Lung (tissue), 12 donors: Measurements from ENCODE around the gene PPP1R27. TPM values are rescaled to one million over a fixed set of nuclear protein-coding genes. Genes with fewer than 3 reads are reported as not detected.

Source experiments
- ATAC-seq: fragments of 200-7000 bp; cut with Tn5 transposase; one replicate; pipeline ENCODE4 v1.9.1; 2020; ENCODE audit warnings: moderate number of reproducible peaks; ENCODE audit not compliant: insufficient read depth, low FRiP score
- DNase-seq, 3 donors: peaks; one replicate each; pipeline ENCODE4 v3.0.0-alpha.2; 2013 to 2017
- H3K27ac ChIP-seq, 2 donors: one replicate each; pipeline ENCODE4 v1.5.1; 2013; ENCODE audit warnings: mild to moderate bottlenecking in 2 of 2, moderate library complexity in 2 of 2, control low read depth in 1 of 2, inconsistent platforms in 1 of 2, low read depth in 1 of 2, low read length in 1 of 2
- H3K27me3 ChIP-seq, 3 donors: one replicate each; pipeline ENCODE4 v1.5.1; 2013; ENCODE audit warnings: low read length in 2 of 3; ENCODE audit not compliant: control insufficient read depth in 3 of 3, insufficient read depth in 3 of 3
- H3K36me3 ChIP-seq, 4 donors: one replicate each; pipeline ENCODE4 v1.5.1; 2013; ENCODE audit warnings: low read length in 4 of 4, mild to moderate bottlenecking in 1 of 4, moderate library complexity in 1 of 4; ENCODE audit not compliant: control insufficient read depth in 4 of 4, insufficient read depth in 4 of 4
- H3K4me1 ChIP-seq, 5 donors: one replicate each; pipeline ENCODE4 v1.5.1; 2013; ENCODE audit warnings: low read length in 5 of 5, mild to moderate bottlenecking in 2 of 5, moderate library complexity in 1 of 5; ENCODE audit not compliant: control insufficient read depth in 5 of 5, insufficient read depth in 5 of 5
- H3K4me3 ChIP-seq: one replicate; pipeline ENCODE4 v1.5.1; 2013; ENCODE audit warnings: mild to moderate bottlenecking, control low read depth, moderate library complexity
- H3K9ac ChIP-seq, 2 donors: one replicate each; pipeline ENCODE4 v1.5.1; 2013; ENCODE audit warnings: low read length in 2 of 2, control low read depth in 1 of 2; ENCODE audit not compliant: insufficient read depth in 1 of 2
- H3K9me3 ChIP-seq, 4 donors: one replicate each; pipeline ENCODE4 v1.5.1; 2013; ENCODE audit warnings: low read length in 3 of 4, mild to moderate bottlenecking in 1 of 4, moderate library complexity in 1 of 4; ENCODE audit not compliant: control insufficient read depth in 4 of 4, insufficient read depth in 3 of 4
- CTCF ChIP-seq: IDR thresholded peaks from 2 replicates; pipeline ENCODE4 v1.5.1; 2012; ENCODE audit warnings: mild to moderate bottlenecking; ENCODE audit errors: control extremely low read depth, extremely low read depth
- WGBS, 2 donors: extraction: QIAGEN DNeasy Blood & Tissue Kit; methylation state at CpG; one replicate each; pipeline ENCODE4 v1.1.7; 2013; 5-methylcytosine and 5-hydroxymethylcytosine counted together
- polyA plus RNA-seq, 2 donors: library from polyadenylated mRNA; stranded (reverse); fragments of 200-250 nt; gene quantifications; one replicate each; pipeline ENCODE4 v1.2.1, GENCODE V29; 2013
- total RNA-seq, 2 donors: library from RNA; depleted of rRNA in 1 of 2; stranded (reverse); fragments of >200 nt in 1 of 2; gene quantifications; one replicate each; pipeline ENCODE4 v1.2.1, GENCODE V29; 2014 to 2021
- donor health status: control.
- donor health status: control.
- donor health status: Bipolar disorder and iron deficiency.
- donor health status: healthy.
- donor health status: DM: yes; HTN: yes; CAD: no.

The PPP1R27 gene
- total and polyA plus RNA-seq, 4 donors: 0.13 TPM; not detected in 3

- Histone ChIP-seq H3K9me3 (no peaks in the 10 kb centered on the region), H3K4me3 (peak overlapping the region; percentile 67), H3K27ac (peak overlapping the region; percentile 87 to 97), H3K4me1 (peaks cover 0 to 17% (median 11%) of the 10 kb centered on the region in 5 donors), H3K36me3 (peaks cover 0 to 5% (median 0%) of the 10 kb centered on the region in 4 donors), H3K9ac (peak overlapping the region; percentile 62 to 68), H3K27me3 (no peaks in the 10 kb centered on the region)
- no peak for TF ChIP-seq CTCF
- ATAC-seq (peak; percentile 83), DNase-seq (peak; percentile 6 to 37 (median 28))
- 0 to 1% methylated on average over 23 to 65 of the region's 65 CpGs for WGBS, 2 donors
These were observed 2.2 kb downstream of the PPP1R27 start for GRCh38 chr17:81832608-81833159.

DNA sequence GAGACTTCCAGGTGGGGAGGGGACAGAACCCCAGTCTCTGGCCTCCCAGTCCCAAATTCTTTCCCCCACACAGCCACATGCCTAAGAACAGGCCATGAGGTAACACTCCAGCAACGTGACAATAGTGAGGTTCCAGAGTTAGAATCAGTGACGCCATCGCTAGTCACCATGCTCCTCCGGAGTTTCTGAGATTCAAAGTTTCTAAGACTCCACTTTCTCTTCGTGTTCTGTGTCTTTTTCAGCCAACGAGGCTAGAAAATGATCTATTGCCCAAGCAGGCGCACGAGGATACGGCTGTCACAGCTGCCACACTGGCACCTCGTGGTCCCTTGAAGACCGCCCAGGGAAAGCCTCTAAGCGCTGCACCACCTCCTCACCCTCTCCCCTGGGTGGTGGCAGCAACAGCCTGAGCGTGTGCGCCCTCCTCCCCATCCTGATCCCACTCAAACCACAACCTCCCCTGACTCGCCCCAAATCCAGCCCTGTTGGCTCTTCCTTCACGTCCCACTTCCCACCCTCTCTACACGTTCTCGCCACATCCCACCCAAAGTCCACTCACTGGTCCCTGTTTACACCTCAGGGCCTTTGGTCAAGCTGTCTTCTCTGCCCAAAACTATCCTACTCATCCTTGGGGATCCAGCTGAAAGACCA, 2.8 kb downstream of the PPP1R27 start:
- H3K9ac ChIP-seq: peak overlapping the region; percentile 62 to 68
- H3K9me3 ChIP-seq: no peaks in the 10 kb centered on the region
- WGBS, 2 donors: 15% methylated on average over 18 of the region's 18 CpGs
- H3K27me3 ChIP-seq: no peaks in the 10 kb centered on the region
- ATAC-seq: no peak
- peaks cover 0 to 17% (median 11%) of the 10 kb centered on the region in 5 donors for H3K4me1 ChIP-seq
- H3K27ac ChIP-seq: peak overlapping the region; percentile 87 to 97
- DNase-seq: peak in 2 of 3 donors; percentile 8 to 14
- TF ChIP-seq CTCF: no peak
- peaks cover 0 to 5% (median 0%) of the 10 kb centered on the region in 4 donors for H3K36me3 ChIP-seq
- peak overlapping the region; percentile 67 for H3K4me3 ChIP-seq

GRCh38 chr17:81831563-81831956, 3.3 kb downstream of the PPP1R27 start:
- ATAC-seq (no peak), DNase-seq (no peak)
- no peaks in the 10 kb centered on the region for H3K9me3 ChIP-seq
- H3K27ac ChIP-seq: peak overlapping the region; percentile 87 to 97
- no peaks in the 10 kb centered on the region for H3K27me3 ChIP-seq
- 58 to 70% methylated on average over 7 of the region's 7 CpGs for WGBS, 2 donors
- peak overlapping the region in 1 of 2 donors; percentile 55 for H3K9ac ChIP-seq
- peaks cover 0 to 5% (median 0%) of the 10 kb centered on the region in 4 donors for H3K36me3 ChIP-seq
- no peak for TF ChIP-seq CTCF
- H3K4me1 ChIP-seq: peaks cover 0 to 17% (median 11%) of the 10 kb centered on the region in 5 donors
- no peak overlapping the region for H3K4me3 ChIP-seq
